Fibroblast of lung (primary cell): Measurements from ENCODE around the gene ZNF660.

Experiments used
- EZH2 ChIP-seq: IDR thresholded peaks from 2 replicates; pipeline ENCODE4 v1.5.1; 2012; ENCODE audit warnings: low read length, control low read depth, mild to moderate bottlenecking; ENCODE audit errors: missing control alignments
- TF ChIP-seq, protein P1 (sequence below), 2 donors: IDR thresholded peaks in 1 of 2; conservative IDR thresholded peaks in 1 of 2; 1 replicate in 1 of 2; 2 replicates in 1 of 2; pipeline ENCODE4 v1.5.1; 2011 to 2012; ENCODE audit warnings: low read length in 2 of 2, control low read depth in 1 of 2, inconsistent platforms in 1 of 2, low read depth in 1 of 2, mild to moderate bottlenecking in 1 of 2

DNA sequence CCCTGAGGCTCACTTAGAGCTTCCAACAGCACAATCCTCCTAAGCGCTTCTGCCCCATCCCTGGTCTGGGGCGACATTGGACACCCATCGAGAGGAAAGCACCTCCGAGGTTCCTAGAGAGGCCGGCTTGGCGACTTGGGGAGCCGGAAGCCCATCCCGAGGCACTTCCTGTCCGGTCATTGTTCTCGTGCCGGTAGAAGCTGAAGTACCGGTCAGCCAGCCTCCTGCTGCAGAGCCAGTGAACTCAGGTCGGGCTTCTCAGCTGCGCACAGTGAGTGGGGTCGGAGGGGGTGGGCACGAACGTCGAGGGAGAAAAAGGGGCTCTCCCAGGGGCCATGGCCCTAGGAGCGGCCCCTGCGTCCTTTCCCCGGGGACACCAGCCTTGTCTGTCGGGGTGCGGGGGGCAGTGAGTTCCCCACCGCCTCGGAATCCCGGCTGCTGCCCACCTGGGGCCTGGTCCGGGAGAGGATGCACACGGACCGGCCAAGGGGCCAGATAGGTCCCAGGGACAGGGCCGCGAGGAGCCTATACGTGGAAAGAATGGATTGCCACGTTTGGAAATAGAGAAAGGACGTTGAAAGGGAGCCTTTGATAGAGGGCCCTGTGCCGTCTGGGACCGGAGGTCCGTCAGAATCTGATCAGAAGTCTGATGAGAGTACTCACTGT is 63.9 kb downstream of the ZNF660 start, which contains the start of gene ZNF35:
- TF ChIP-seq, protein P1, sequence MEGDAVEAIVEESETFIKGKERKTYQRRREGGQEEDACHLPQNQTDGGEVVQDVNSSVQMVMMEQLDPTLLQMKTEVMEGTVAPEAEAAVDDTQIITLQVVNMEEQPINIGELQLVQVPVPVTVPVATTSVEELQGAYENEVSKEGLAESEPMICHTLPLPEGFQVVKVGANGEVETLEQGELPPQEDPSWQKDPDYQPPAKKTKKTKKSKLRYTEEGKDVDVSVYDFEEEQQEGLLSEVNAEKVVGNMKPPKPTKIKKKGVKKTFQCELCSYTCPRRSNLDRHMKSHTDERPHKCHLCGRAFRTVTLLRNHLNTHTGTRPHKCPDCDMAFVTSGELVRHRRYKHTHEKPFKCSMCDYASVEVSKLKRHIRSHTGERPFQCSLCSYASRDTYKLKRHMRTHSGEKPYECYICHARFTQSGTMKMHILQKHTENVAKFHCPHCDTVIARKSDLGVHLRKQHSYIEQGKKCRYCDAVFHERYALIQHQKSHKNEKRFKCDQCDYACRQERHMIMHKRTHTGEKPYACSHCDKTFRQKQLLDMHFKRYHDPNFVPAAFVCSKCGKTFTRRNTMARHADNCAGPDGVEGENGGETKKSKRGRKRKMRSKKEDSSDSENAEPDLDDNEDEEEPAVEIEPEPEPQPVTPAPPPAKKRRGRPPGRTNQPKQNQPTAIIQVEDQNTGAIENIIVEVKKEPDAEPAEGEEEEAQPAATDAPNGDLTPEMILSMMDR (conservative IDR thresholded peaks at IDR 0.05 in 1 of 2, IDR thresholded peaks at IDR 0.05 in 1 of 2; ENCODE audit: low read depth in 1 of 2, low read length in 2 of 2) = no peak
- no peak for TF ChIP-seq EZH2
